Epithelial cell of prostate (primary cell): ENCODE measurements around the gene ZNF641.
"Not testable (repeated sequence)": the region's sequence is repeated elsewhere in the genome, so short reads cannot be mapped to it uniquely, and the experiment has no call there.

Experiments
- DNase-seq: peaks from one replicate; pipeline ENCODE4 v3.0.0-alpha.2; 2011; ENCODE audit warnings: low read depth, low spot score
- H3K27ac ChIP-seq: fragments of 450-650 bp; 2 replicates; pipeline ENCODE4 v1.5.1; 2017; ENCODE audit warnings: mild to moderate bottlenecking

ZNF641 gene

DNA sequence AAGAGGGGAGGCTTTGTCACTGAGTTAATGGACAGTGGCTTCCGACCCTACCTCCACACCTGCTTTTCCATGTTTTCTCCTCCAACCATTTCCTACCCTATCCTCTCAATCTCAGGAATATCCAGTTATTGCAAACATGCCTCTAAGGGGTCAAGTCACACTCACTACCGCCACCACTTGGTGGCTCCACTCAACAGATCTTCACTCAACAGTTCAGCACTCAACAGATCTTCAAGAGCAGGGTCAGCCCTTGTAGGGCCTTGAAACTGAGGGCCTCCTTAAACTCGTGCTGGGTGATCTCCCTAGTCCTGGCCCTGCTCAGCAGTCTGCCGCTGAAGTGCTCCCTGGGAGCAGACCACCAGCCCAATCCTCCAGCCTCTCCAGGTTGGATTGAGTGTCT, 14.2 kb downstream of the ZNF641 start:
- DNase-seq, result no peak
- no peak overlapping the region for H3K27ac ChIP-seq

DNA sequence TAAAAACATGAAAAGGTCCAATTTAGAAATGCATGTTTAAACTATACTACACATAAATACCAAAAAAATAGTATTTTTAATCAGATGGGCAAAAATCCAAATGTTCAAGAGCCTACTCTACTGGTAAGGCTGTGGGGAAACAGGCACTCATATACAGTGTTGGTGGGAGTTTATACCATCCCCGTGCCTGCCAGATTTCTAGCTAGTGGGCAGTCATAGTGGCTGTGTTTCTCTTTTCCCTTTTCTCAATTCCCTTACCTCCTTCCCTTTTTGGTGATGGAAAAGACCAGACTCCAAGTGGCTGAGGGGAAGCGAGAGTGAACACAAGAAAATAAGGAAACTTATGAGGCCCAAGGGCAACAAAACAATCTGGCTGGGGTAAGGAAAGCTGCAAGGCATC, 14.7 kb downstream of the ZNF641 start:
- no peak for DNase-seq
- no peak overlapping the region for H3K27ac ChIP-seq

DNA sequence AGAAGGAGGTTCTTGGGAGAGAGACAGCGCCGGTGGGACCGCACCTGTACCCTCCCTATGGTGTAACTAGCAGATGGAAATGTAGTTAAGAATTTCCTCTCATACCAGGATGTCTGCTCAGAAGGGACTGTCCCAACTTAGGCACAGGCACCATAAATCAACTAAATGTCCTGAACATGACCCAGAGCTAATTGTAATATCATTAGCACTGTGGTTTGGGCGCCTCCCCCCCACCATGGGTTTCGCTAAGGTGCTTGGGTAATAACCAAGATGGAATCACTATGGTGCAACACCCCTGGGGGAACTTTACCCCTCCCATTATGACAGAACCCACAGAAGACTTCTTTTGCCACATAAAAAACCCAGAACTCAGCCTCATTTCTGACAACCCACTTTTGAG, 15.9 kb downstream of the ZNF641 start:
- H3K27ac ChIP-seq, result no peak overlapping the region
- no peak for DNase-seq

DNA sequence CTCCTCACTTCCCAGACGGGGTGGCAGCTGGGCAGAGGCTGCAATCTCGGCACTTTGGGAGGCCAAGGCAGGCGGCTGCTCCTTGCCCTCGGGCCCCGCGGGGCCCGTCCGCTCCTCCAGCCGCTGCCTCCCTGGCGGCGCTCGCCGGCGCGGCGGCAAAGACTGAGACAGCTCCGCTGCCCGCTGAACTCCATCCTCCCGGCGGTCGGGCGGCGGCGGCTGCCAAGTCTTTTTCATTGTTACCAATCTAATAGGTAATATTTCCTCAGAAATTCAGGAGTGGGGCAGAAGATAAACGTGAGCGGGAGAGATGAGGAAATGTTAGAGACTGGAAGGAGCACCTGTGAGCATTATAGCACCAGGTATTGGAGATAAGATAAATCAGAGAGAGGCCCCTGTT, 17.0 kb downstream of the ZNF641 start:
- not testable (repeated sequence) for H3K27ac ChIP-seq, DNase-seq

DNA sequence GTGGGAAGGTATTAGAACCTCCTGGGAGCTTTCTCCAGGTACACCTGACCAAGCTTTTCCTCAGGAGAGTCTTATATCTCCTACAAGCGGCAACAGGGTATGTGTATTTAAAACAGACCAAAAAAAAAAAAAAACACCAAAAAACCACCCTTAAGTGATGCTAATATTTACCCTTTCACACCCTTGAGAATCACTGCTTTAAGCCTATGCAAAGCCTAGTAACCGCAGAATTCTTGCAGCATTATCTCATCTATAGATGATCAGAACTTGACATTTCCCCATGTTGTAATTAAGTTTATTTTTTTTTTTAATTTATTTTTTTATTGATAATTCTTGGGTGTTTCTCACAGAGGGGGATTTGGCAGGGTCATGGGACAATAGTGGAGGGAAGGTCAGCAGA, 19.3 kb downstream of the ZNF641 start:
- no peak overlapping the region for H3K27ac ChIP-seq
- no peak for DNase-seq

DNA sequence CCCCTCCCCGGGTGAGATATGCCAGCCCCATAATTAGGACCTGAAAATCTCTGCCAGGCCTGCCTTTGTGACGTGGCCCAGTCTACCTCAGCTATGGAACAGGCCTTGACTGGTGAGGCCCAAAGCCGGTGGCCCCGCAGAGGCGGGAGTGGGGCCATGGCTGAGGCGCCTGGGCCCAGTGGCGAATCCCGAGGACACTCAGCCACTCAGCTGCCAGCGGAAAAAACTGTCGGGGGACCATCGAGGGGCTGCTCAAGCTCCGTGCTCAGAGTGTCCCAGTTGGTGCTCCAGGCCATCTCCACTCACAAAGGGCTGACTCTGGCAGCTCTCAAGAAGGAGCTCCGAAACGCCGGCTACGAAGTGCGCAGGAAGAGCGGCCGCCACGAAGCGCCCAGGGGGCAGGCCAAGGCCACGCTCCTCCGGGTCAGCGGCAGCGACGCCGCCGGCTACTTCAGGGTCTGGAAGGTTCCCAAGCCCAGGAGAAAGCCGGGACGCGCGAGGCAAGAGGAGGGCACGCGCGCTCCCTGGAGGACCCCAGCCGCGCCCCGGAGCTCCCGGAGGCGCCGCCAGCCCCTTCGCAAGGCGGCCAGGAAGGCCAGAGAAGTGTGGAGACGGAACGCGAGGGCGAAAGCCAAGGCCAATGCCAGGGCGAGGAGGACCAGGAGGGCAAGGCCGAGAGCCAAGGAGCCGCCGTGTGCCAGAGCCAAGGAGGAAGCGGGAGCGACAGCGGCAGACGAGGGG, 21.4 kb downstream of the ZNF641 start:
- no peak overlapping the region for H3K27ac ChIP-seq
- DNase-seq, result no peak

DNA sequence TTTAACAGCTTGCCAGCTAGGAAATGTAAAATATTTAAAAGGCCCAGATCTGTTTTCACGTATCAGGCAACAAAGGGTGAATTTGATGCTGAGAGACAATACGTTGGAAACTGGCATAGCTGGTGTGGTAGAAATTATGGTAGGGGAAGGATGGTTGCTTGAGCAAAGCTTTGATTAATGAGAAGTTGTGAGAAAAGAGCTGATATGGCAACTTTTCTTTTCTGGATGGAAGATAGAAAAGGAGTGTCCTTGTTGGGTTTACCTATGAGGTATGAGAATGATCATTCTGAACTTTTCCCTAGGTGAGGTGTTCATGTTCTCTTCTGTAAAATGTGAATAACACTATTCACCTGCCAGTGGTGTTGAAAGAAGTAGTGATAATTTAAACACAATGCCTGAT, 34.2 kb downstream of the ZNF641 start:
- no peak for DNase-seq
- no peak overlapping the region for H3K27ac ChIP-seq

DNA sequence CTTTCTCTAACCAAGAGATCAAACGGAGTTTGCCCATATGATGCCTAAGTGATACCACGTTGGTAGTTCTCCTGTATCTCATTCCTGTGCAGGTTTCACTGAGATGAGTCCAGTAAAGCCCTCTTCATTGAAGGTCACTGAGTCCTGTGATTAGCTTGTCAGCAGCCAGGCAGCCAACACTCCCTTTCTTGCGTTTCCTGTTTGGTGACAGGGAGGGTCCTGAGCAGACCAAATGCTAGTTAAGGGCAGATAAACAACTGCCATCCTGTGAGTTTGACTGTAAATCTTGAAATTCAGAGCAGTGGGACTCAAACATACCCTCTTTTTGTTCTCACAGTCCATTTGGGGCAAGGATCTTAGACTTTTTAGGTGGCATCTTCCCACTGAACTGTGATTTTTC, 39.4 kb downstream of the ZNF641 start:
- H3K27ac ChIP-seq, result no peak overlapping the region
- DNase-seq, result no peak

DNA sequence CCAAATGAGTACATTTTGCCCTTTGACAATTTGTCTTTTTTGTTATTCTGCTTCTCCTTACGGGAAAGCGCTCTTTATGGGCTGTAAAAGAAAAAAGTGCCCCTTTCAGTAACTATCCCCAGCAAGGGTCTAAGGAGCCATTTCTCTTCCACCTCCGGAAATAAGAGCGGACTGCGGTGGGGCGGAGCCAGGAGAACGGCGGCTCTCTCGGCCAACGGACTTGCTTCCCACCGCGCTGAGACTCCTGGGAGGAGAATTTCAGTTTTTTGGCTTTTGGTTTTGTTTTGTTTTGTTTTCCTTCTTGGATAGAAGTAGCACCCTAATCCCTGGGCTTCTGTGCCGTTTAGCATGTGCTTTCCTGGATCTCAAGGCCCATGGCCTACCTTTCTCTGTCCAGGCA, 43.5 kb downstream of the ZNF641 start:
- DNase-seq, result no peak
- no peak overlapping the region for H3K27ac ChIP-seq

DNA sequence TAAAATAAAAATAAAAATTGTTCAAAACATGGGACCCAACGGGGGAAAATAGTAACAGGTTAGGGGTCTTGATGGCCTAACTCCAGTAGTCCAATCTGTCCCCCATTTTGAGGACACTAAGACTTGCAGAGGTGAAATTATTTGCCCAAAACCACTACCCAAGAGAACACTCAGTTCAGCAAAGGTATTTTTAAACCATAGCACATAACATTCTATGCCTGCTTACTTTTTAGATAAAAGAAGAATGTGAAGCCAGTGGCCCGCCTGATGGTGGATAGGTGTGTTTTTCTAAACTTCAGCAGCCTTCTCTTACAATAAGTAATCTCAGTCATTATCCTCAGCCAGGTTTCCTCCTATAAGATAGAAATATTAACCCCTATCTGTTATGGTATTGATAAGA, 45.5 kb downstream of the ZNF641 start:
- no peak overlapping the region for H3K27ac ChIP-seq
- DNase-seq, result no peak

DNA sequence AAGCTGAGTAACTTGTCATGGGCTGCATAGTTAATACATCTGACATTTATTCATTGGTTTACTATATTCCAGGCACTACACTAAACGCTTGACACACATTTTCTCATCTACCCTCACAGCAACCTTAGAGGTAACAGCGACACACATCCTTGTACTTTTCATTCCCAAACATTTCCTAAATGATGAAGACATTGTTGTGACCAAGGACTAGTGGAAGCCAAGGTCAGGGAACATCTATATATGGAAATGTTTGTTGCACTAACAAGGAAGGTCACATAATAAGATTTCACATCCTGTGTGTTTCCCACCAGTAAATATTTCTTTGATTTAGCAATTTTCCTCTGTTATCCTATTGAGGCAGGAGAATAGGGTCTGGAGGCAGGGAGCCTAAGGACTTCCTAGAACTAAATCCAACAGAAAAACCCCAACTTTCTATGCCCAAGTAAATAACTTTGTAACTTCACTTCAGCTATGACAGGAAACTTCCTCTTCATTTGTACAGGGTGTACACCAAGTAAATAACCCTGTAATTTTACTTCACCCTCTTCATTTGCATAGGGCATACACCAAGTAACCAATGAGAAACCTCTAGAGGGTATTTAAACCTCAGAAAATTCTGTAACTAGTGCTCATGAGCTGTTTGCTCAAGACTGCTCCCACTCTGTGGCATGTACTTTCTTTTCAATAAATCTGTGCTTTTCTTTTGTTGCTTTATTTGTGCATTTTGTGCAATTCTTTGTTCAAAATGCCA, 48.4 kb downstream of the ZNF641 start:
- no peak overlapping the region for H3K27ac ChIP-seq
- DNase-seq, result no peak

DNA sequence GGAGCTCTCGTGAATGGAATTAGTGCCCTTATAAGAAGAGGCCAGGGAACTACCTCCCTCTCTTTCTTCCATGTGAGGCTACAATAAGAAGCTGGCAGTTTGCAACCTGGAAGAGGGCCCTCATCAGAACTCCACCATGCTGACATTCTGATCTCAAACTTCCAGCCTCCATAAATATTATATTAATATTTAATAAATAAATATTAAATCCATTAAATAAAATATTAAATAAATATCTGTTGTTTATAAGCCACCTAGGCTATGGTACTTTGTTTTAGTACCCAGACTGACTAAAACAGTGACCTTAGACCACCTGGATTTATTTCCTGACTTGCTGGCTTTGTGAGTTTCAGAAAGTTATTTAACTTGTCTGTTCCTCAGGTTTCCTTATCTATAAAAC, 49.9 kb downstream of the ZNF641 start:
- DNase-seq, result no peak
- no peak overlapping the region for H3K27ac ChIP-seq

DNA sequence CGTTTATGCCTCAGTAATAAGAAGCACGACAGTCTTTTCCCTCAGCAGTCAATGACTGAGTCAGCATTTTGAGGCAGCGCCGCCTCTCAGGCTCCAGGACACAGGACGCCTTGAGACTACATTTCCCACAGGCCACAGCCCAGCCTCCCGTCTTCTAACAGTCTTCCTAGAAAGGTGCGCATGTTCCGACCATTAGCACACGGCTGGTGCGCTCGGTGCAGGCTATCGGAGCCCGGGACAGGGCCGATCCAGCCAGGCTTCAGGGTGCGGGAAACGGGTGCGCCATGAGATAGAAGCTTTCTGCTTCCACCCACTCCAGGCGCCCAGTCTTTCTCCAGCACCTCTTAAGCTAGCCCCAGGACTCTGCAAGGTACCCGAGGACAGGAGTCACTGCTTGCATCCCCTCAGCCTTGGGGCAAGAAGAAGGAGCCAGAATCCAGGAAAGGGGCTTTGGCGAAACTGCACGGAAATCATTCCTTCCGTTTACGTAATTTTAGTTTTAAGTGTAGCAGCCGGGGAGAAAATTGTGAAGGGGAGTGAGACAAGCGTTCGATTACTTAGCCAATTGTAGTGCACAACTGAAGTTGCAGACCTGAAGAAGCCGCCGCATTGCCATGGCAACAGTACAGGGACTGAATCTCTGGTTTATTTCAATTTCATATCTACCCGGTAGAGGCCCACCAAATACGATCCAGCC, 54.0 kb downstream of the ZNF641 start:
- no peak overlapping the region for H3K27ac ChIP-seq
- peak; percentile 26 for DNase-seq

DNA sequence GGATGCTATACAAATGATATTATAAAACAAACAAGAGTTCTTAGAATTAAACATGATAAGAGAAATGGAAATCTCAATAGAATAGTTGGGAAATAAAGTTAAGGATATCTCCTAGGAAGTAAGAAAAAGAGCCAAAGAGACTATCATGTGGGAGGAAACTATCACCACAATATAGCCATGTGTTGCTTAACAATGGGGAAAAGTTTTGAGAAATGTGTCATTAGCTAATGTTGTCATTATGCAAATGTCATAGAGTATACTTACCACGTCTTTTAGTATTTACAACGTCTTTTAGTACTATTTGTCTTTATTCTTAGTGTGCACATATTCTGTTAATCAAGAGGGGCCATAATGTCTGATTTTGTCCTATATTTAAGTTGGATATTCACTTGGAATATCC, 58.7 kb downstream of the ZNF641 start:
- no peak for DNase-seq
- H3K27ac ChIP-seq, result no peak overlapping the region

DNA sequence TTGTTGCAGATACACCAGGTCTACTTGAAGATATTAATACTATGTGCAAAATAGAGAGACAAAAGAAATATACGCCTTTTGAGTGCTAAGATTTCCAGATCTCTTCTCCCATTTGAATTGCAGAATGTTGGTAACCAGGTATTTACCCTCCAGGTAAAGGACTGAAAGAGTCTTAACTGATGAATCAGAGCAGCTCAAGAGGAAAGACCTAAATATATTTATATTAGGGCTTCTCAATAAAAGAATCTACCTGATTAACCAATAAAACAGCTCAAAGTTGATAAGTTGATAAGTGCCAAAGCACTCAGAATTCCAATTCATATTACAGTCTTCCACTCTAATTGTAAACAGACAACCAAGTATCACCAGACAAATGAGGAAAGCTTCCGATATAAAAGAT, 59.2 kb downstream of the ZNF641 start:
- no peak overlapping the region for H3K27ac ChIP-seq
- DNase-seq, result no peak

DNA sequence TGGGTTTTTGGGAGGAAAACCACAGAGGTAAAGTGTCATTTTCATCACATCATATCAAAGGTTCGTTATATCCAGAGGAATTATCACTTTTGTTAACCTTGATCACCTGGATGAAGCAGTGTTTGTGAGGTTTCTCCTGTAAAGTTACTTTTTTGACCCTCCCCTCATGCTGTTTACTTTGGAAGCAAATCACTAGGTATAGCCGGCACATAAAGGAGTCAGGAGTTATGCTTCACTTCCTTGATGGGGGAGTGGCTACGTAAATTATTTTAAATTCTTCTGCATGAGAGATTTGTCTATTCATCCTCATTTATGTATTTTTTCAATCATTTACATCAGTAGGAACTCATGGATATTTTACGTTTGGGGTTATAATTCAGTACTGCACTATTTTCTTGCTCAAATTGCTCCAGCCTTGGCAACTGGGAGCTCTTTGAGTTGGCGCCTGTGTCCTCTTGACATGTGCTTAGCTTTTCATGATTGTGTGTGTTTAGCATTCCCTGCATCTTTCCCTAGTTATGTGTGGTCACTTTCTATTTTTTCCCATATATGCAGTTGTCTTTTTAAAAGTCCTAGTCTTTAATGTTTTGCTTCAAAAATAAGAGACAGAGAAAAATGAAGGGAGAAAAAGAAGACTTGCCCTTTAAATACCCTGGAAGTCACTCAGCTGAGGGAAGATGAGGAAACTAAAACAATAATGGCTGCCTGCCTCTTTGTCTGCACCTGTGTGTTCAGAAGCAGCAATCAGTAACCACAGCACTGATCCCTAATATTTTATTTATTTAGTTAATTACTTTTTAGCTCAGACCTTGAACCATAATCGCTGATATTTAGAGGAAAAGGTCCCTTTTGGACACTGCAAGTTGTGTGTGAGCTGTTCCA, 62.1 kb downstream of the ZNF641 start:
- H3K27ac ChIP-seq, result no peak overlapping the region
- no peak for DNase-seq
